GM10248 (cell line): ENCODE data around the gene PASK.

Source experiments
- CTCF ChIA-PET: fragments of 300-600 bp; sonication (Branson Sonifier 250); formaldehyde crosslinking; extraction: SDS; loops from one replicate; lab custom pipeline; 2021; ENCODE audit warnings: antibody characterized with exemption; lab: Yijun Ruan, JAX
- POLR2A ChIA-PET: fragments of 350-650 bp; sonication (Branson Sonifier 250); formaldehyde crosslinking; extraction: SDS; loops from one replicate; lab custom pipeline; 2020; ENCODE audit warnings: antibody characterized with exemption; lab: Yijun Ruan, JAX
- DNase-seq: peaks from one replicate; pipeline ENCODE4 v3.0.0; 2012; ENCODE audit errors: extremely low spot score
- TF ChIP-seq, protein P1 (sequence below): IDR thresholded peaks from 2 replicates; pipeline ENCODE4 v1.5.1; 2012; ENCODE audit warnings: mild to moderate bottlenecking, low read depth; ENCODE audit errors: extremely low read depth, missing control alignments, control extremely low read depth

The PASK gene

GRCh38 chr2:241142593-241142992, 6.7 kb downstream of the PASK start:
- DNase-seq: no peak
- ChIA-PET CTCF (interaction anchor here (1.1 kb wide), 1 partner anchor 30 kb away, joined by 3 read pairs; no protein-coding TSS in a partner anchor), POLR2A (no interaction called here)
- TF ChIP-seq, protein P1, sequence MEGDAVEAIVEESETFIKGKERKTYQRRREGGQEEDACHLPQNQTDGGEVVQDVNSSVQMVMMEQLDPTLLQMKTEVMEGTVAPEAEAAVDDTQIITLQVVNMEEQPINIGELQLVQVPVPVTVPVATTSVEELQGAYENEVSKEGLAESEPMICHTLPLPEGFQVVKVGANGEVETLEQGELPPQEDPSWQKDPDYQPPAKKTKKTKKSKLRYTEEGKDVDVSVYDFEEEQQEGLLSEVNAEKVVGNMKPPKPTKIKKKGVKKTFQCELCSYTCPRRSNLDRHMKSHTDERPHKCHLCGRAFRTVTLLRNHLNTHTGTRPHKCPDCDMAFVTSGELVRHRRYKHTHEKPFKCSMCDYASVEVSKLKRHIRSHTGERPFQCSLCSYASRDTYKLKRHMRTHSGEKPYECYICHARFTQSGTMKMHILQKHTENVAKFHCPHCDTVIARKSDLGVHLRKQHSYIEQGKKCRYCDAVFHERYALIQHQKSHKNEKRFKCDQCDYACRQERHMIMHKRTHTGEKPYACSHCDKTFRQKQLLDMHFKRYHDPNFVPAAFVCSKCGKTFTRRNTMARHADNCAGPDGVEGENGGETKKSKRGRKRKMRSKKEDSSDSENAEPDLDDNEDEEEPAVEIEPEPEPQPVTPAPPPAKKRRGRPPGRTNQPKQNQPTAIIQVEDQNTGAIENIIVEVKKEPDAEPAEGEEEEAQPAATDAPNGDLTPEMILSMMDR: no peak

DNA sequence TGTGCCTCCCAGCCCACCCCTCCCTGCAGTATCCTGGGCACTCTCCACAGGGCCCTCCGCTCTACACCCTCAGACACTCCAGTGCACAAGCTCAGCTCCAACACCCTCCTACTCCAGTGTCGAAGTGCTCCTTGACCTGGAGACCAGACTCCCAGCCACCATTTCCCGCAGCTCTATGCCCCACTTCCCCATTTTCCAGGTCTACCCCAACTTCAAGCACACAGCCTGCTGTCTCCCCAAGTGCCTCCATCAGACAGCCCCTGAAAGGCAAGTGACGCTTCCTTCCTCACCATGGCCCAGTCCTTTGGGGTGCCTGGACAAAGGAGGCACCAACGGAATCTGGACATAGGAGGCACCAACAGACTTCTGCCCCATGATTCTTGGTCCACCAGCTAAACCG, 7.2 kb downstream of the PASK start:
- TF ChIP-seq, protein P1: no peak
- DNase-seq: no peak
- CTCF ChIA-PET: interaction anchor here (1.1 to 3.5 kb wide), 3 partner anchors 9 to 38 kb away, joined by 3 to 17 read pairs (median 3); partner anchors contain the start of genes PASK and PPP1R7
- POLR2A ChIA-PET: no interaction called here

- POLR2A ChIA-PET: no interaction called here
Measured at GRCh38 chr2:241141214-241141770, 8.0 kb downstream of the PASK start.

DNA sequence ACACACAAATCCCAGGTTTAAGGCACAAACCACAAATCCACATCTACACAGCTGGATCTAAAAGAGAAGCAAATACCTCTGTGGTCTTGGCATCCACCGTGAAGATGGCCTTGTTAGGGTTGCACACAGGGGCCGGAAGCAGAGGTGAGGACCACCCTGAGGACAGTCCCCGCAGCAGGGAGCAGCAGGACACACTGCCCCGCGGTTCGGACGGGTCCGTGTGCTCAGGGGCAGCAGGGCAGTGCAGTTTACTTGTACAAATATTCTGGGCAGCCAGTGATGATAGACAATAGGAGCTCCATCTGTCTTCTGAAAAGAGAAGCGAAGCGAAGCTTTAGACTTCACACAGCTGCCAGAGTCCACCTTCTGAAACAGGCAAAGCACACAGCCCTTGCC, 8.8 kb downstream of the PASK start:
- POLR2A ChIA-PET: no interaction called here
- no peak for DNase-seq
- TF ChIP-seq, protein P1: no peak
- CTCF ChIA-PET: interaction anchor here (1.0 to 3.5 kb wide), 5 partner anchors 10 to 62 kb away, joined by 3 to 17 read pairs (median 5); partner anchors contain the start of genes PASK and PPP1R7

More at GRCh38 chr2:241141214-241141770, 8.0 kb downstream of the PASK start:
- no peak for DNase-seq
- TF ChIP-seq, protein P1: no peak
- CTCF ChIA-PET: interaction anchor here (1.2 to 3.5 kb wide), 4 partner anchors 9 to 37 kb away, joined by 3 to 17 read pairs (median 6); partner anchors contain the start of genes PASK and PPP1R7

DNA sequence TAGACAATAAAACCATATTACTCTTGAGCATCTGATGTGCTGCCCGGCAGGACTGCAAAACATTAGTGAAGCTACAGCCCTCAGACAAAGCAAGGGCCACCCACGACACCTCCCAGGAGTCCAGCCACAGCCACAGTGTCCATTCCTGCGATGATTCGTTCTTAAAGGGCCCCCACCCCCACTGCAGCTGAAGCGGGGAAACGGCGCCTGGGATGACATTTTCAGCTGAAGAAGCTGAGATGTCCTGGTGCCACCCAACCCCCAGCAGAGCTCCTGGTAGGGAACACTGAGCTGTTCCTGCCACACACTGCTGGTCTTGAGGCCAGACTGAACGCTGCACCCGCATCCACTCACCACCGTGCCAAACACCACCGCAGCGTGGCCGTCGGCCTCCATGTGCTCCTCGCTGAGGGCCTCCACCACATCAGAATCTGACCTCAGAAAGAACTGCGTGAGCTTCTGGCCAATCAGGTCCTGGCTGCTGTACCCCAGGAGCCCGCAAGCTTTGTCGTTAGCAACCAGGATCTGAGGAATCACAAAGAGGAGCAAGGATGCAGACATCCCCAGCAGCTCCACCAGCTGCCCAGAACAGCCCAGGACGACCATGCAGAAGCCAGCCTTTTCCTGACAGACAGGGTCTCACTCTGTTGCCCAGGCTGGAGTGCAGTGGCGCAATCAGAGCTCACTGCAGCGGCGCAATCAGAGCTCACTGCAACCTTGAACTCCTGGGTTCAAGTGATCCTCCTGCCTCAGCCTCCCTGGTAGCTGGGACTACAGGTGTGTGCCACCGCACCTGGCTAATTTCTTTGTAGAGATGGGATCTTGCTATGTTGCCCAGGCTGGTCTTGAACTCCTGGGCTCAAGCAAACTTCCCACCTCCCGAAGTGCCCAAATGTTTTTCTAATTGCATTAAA, 9.5 kb downstream of the PASK start:
- TF ChIP-seq, protein P1: no peak
- no peak for DNase-seq
- POLR2A ChIA-PET: interaction anchor here (0.6 kb wide), 1 partner anchor 38 kb away, joined by 3 read pairs; the partner anchor contains the start of gene MTERF4
- CTCF ChIA-PET: interaction anchor here (1.0 to 3.5 kb wide), 7 partner anchors 10 to 61 kb away, joined by 3 to 17 read pairs (median 3); partner anchors contain the start of genes PASK and PPP1R7

DNA sequence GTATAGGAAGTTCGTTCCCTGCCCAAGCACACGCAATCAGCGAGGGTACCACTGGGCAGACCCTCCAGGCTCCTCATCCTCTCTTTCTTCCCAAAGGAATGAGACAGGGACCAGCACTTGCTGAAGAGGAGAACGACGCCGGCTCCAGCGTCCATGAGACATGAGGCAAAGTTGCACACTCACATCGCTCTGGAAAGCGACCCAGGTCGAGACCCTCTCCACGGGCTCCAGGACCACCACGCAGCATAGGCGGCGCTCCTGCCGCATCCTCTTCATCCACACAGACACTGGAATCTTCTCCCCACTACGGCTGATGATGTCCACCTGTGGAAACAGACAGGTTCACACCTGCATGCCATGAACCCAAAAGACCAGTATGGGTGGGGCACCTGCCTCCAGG, 10.8 kb downstream of the PASK start:
- POLR2A ChIA-PET: no interaction called here
- DNase-seq: no peak
- CTCF ChIA-PET: interaction anchor here (1.2 kb wide), 1 partner anchor 60 kb away, joined by 4 read pairs; no protein-coding TSS in a partner anchor
- TF ChIP-seq, protein P1: no peak
